T-helper 22 cell (primary cell): Measurements from ENCODE around the gene PDYN.
A peak's percentile ranks its signal among the peaks of the same experiment; 100 is the strongest.

Experiments
- DNase-seq: peaks from one replicate; pipeline ENCODE4 v3.0.0-alpha.2; 2020; ENCODE audit warnings: low read depth

The PDYN gene

DNA sequence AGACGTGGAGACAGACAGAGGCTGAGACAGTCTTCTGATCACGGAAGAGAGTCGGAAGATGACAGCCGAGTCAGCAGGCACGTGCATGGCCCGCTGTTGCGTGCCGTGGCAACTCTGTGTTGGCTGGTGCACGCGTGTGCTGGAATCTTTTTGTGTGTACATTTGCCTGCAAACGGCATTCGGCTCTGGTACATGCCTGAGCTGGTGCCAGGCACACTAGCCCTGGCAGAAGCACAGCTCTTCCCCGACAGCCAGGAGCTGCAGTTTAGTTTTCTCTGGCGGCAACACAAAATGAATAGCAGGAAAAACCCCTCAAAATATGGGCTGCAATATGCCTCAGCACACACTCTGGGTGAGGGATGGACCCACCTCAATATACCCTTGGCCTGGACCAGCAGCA lies 769 bp upstream of the PDYN start:
- no peak for DNase-seq

DNA sequence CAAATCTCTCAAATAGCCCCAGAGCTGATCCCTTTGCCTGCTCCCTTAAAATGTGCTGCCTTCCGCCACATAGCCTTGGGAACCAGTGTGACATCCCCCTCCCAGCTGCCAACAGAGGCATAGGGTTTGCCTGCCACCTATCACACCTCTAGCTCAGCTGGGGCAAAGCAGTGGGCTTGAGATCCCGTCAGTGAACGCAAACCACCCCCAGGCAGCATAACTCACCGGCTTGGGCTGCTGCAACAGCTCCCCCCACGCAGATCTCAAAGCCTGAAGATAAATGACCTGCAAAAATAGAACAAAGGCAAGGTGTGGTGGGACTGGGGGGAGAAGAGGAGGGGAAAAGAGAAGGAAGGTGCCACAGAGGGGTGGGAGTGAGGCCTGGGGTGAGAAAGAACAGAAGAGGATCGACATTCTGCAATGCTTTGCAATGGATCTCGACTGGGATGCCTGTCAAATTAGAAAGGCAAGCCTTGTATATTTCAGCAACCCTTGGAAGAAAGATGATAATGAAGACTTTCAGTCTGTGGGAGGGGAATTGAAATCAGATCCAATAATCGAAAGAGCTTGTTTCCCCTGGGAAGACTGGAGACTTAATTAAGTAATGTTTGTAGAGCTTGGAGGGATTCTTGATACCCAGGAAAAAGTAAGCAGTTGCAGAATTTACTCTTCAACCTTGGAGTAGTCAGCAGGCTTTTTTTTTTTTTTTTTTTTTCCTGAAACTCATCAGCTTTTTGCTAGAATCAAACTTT lies 1.3 kb downstream of the PDYN start:
- DNase-seq: no peak

DNA sequence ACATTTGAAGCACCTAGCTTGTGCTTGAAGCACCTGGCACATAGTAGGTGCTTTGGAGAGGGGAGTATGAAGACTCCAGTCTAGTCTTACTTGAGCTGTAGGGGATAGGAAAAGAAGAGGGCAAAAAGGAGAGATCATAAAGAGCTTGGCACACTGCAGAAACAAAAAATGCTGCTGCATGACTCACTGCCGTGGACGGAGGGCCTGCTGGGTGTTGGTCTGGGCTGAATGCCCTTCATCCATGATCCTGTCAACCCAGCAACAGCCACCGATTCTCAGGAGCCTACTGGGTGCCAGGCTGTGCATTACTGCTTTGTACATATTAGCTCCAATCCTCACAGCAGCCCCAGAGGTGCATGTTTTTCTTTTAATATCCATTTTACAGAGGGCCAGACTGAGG lies 6.0 kb downstream of the PDYN start:
- DNase-seq: no peak

DNA sequence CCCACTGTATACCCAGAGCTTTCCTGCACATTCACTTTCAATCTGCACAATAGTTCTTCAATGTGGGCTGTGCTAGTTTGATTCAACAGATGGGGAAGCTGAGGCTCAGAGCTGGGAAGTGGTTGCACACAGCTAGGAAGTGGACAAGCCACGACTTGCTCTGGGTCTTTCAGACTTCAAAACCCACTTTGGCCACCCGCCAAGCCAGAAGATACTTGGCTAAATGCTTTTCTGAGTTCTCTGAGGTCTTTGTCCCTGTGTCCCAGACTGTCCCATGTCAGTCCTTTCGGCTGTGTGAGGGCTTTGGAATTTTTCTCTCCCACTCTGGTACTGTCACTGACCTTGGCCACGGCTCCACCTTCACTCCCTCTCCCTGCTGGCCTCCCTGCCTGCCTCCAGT lies 10.6 kb downstream of the PDYN start:
- DNase-seq: no peak

DNA sequence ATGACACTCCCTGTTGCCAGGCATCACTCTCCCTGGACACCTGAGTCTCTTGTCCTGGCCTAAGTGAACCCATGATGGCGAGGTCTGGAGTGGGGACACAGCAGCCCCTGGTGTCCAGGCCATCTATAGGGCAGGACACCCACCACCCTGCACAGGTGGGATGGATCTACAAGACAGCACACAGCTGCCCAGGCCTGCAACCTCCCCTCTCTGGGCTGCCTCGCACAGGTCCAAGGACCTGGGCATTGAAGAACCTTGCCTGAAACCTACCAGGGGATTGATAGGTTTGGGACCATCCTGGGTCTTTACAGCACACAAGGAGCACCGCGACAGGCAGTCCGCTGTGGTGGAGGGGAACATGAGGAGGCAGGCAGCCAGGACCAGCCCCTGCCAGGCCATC lies 11.2 kb downstream of the PDYN start:
- DNase-seq: no peak

DNA sequence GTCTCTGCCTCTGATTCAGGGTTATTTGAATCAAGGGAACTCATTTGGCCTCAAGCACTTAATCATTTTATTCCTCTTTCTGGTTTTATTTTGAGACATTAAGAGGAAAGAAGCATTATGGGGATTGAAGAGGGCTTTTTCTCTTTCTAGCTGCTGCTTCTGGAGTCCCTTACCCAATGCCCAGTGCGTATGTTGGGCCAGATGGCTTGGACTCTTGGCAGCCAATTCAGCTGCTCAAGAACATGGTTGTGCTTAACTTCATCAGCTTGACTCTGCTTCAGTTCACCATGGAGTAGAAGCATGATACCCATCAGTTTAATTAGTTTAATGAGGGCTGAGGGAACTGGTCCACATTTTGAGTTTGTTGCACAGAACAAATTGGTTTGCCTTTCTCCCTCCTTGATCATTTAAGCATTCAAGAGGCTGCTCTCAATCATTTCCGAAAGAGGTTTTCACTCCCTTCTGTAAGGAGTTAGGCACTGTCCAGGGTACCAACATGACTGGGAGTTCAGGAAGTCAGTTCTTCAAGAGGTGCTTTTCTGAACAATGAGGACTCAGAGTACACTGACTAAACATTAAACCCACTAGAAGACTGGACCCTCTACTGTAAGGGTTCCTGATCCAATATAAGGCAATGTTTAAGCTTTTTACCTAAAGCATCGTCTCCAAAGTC lies 14.6 kb downstream of the PDYN start:
- DNase-seq: no peak

DNA sequence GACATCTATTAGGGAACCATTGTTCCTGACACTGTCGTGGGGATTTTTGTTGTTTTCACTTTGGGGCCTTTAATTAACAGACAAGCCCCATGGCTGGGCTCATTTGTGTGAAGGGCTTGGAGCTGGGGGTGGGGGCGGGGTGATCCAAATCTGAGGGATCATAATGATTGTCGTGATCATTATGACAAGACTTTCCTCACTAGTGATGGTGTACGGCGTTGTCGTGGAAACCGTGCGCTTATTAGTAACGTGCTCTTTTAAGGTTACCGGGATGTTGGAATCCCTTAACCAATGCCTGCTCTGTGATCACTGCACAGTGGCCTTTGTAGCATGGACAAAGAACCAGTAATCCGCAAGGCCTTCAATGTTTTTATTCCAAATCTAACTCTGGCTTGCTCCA lies 18.6 kb downstream of the PDYN start:
- DNase-seq: no peak

DNA sequence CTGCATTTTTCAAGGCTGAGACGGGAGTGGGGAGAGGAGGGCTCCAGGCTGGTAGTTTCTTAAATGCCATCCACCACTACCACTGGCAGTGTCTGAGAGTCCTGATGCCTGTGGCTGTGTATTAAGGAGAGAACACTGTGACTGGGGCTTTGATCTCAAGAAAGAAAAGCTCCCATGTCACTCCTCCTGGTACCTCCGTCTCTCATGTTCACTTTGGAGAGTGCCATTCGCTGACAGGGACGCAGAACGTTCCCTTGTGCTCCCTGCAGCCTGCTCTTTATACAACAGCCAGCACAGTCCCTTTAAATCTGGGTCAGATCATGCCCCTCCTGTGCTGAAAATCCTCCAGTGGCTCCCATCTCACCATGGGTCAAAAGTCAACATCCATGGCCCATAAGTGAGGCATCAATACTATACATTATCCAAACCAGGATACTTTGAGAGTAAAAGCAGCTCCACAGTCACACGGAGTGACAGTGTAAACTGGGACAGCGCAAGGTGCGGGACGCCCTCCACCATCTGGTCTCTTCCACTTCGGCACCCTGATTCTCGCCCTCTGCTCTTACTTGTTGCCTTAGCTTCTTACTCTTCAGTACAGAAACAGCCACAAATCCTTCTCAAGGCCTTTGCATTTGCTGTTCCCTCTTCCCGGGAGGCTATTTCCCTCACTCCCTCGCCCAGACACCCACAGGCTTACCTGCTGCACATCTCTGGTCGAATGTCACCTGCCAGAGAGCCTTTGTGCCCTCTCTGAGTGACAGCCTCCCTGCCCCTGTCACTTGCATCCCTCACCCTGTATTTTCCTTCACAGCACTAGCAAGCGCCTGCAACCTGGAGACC lies 20.0 kb downstream of the PDYN start:
- DNase-seq: no peak

DNA sequence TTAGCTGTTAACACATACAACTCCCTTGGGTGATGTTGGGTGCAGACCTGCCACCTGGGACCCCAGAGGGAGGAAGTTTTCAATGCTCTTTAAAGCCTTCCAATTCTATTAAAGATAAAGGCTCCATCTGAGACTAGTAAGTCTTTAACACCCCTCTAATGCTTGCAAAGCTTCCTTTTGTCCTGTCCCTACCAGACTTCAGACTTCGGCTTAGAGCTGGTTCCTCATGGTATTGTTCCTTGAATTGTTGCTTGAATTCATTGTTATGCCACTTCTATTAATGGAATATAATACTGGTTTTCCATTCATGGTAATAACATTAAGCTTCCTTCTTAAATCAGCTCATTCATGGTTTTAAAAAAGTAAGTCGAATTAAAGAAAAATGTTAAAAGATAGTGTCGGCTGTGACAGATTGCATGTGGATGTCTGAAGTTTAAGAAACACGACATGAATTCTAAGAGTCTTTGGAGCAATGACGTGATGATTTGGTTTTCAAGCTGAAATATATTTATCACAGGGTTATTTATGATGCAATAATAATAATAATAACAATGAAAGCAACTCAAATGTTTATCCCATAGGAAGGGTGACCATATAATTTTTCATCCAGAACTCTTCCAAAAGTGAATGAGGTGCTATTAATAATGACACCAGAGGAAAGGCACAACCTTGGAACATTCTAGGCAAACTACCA lies 21.8 kb downstream of the PDYN start:
- DNase-seq: no peak

DNA sequence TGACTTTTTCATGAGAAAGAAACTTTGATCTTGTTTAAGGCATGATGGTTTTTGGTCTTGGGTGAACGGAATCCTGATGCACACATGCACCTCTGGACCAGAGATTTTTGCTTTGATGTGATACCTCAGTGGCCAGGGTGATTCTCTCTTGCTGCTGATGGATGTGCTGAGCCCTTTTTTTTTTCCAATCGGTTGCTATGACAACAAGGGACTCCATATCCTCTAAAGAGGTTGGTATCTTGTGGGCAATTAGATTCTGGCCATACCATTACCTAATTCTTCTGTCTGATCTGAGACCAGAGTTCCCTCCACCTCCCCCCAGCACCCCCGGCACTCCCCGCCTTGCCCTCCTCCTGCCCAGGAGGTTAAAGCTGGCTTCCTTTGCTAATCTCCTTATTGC lies 24.9 kb downstream of the PDYN start:
- DNase-seq: no peak

DNA sequence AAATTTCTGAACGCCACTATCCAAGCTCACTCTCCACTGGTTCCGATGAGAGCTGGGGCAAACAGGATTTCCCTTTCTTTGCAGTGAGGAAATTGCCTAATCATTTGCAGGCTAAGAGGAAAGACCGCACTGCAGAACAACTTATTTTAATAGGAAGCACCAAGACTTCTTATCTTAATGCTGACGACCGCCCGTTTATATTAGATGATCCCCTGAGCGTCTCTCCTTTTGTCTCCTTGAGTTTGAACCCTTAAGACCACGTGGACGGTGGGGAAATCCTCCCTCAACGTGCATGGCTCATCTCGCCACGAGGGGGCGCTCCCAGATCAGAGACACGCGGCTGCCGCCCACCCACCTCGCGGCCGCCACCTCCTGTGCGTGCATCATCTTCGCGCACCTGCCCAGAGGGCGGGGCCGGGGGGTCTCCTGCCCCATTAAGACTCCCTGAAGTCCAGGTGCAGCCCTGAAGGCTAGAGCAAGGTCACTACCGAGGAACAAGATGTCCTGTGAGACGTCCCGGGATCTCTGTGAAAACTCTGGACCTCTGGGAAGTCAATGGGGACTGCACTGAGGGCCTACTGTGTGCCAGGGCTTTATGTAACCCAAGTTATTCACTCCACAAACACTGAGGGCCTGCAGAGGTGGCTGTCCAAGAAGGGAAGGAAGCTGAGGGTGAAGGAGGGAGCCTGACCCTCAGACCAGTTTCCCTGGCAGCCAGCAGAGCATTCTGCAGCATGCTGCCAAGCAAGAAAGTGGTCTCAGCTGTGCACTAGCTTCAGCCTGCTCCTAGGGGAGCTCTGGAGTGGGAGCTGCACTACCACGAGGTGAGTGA lies 28.1 kb downstream of the PDYN start:
- peak; percentile 14 for DNase-seq

DNA sequence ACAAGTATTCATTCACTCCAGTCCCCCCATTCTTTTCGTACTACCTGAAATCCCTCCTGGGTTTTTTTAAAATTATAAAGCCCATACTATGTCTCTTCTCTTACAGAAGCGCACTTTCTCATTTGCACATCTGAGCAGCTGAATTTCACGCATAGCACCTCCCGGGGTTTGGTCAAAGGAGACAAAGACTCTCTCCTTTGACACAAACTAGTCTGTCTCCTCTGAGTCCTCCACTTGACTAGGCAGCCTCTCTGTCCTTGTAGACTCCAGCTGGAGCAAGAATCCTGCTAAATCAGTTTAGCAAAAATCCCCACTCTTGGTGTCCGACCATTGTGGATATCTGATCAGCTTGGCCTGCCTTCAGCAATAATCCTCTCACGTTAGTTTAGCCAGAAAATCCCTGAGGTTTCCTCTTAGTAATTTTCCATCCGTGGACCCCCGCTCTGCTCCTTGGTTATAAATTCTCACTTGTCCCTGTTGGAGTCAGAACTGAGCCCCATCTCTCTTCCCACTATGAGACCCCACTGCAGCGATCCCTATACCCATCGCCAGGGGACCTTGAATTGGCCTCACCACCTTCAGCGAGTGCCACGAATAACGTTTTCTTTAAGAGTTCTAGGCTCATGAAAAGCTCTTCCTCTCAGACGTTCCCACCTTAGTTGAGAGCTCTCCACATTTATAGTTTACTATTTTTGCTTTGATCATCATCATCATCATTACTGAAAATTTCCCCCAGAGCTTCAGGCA lies 29.0 kb downstream of the PDYN start:
- DNase-seq: no peak

DNA sequence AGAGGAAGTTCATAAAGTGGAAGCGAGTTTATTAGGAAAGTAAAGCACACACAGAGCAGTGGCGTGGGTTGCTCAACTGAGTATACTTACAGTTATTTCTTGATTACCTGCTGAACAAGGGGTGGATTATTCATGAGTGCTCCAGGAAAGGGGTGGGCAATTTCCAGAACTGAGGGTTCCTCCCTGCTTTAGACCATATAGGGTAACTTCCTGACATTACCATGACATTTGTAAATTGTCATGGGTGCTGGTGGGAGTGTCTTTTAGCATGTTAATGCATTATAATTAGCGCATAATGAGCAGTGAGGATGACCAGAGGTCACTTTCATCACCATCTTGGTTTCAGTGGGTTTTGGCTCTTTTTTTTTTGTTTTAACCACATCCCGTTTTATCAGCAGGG lies 29.8 kb downstream of the PDYN start:
- no peak for DNase-seq

DNA sequence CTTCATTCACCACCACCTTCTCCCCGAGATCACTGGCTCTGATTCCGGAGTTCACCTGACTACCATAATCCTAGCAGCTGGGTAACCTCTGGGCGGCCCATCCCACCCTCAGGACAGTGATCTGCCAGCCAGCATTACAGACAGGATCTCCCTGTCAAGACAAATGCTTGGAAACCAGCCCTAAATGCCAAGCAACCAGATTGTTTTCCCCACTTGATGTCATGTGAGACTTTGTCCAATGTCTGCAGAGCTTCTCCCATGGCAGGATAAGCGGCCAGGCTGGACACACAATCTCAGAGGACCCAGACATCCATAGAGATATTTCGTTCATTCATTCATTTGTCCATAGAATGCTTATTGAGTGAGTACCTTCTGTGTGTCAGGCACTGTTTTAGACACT lies 32.5 kb downstream of the PDYN start:
- DNase-seq: no peak

DNA sequence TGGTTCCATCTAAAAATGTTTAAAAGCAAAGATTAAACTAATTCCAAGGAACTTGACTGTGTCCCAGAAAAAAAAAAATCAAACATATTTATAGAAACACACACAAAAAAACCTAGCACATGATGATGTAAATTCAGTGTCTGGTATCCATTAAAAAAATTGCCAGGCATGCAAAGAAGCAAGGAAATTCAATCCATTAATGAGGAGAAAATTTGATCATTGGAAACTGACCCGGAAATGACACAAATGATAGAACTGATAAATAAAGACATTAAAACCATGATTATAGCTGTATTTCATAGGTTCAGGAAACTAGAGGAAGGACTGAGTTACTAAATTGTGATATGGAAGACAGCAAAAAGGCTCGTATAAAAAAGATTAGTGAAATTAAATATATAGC lies 34.7 kb downstream of the PDYN start:
- DNase-seq: no peak

DNA sequence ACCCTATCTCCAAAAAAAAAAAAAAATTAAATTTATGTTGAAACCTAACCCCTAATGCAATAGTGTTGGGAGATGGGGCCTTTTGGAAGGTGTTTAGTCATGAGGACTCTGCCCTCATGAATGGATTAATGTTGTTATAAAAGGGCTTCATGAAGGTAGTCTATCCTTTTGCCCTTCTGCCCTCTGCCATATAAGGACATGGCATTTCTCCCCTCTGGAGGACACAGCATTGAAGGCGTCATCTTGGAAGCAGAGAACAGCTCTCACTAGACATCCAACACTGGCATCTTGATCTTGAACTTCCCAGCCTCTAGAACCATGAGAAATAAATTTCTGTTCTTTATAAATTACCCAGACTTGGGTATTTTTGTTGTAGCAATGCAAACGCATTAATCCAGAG lies 35.4 kb downstream of the PDYN start:
- DNase-seq: no peak

DNA sequence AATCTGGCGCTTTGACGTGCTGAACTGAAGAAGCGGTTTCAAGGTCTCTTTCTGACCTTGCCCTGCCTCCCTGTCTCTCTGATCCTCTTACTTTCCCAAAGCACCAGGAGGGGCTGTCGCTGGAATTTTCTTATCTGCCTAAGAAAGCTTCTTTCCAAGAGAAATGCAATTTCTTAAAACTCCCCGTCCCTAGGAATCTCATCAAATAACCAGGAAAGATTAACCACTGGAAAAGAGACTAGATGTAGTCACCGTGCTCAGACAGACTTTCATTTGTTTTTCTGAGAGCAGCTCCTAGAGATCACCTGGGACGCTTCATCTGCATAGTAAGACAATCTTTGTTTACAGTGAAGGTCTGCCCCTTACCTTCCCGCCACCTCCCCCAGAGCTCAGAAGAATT lies 38.6 kb downstream of the PDYN start:
- DNase-seq: no peak

DNA sequence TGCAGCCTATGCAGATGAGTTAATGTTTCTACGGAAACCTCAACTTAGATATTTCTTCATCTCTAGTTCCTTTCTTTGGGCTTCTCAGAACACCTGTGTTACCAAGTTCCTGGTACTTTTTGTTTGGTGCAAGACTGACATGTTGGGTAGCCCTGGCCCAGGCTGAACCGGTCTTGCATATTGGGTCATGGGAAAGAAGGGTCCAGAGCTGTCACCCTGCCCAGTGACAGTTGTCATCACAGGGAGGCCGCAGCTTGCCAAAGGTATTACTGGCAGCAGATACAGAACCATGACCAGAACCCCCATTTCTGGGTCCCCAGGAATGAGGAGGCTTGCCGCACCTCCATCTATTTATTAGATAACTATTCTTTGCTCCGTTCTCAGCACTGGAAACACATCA lies 40.2 kb downstream of the PDYN start:
- DNase-seq: no peak

DNA sequence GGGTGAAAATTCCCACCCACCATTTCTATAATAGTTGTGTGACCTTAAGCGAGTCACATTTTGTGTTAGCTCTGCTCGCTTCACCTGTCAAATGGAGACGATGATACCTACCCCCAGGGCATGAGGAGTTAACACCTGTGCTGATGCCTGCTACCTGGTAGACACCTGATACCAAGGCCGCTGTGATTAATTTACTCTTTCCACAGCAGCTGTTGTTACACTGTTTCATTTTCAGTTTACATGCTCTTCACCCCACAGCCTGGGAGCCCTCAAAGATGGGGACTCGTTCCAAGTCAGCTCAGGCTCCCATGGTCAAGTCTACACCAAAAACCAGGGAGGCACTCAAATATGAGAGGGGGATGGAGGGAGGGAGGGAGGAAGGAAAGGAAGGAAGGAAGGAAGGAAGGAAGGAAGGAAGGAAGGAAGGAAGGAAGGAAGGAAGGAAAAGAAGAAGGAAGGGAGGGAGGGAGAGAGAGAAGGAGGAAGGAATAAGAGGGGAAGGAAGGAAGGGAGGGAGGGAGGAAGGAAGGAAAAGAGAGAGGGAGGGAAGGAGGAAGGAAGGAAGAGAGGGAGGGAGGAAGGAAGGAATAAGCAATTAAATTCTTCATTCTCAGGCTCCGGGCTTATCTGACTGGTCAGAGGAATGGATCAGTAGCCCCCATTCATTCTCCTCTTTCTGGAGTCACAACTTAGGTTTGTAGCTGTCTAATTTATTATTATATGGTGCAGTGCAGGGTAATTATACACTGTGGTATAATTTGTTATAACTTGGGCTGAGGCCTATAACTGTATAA lies 40.9 kb downstream of the PDYN start:
- no peak for DNase-seq
